ENCODE data around the gene SGSM2. TPM values are rescaled to one million over a fixed set of nuclear protein-coding genes. Genes with fewer than 3 reads are reported as not detected.
A peak's percentile ranks its signal among the peaks of the same experiment; 100 is the strongest.

The SGSM2 gene
- total and polyA plus RNA-seq, 2 of the 13 experiments (the other 11 are each of a cell fraction or from before 2014, with no cell fraction given) = 30.4 to 51.3 TPM

- TF ChIP-seq KLF16 (CRISPR knock-in tag; IDR thresholded peaks at IDR 0.05) (peak in 1 of 2 experiments; percentile 62; a peak in 1 of 4 replicates), ZGPAT (CRISPR knock-in tag; IDR thresholded peaks at IDR 0.05) (peak; percentile 34), ZNF235 (CRISPR knock-in tag; IDR thresholded peaks at IDR 0.05; ENCODE audit: borderline replicate concordance) (no peak), SRSF4 (IDR thresholded peaks at IDR 0.05; ENCODE audit: low read depth, low read length, poor library complexity, severe bottlenecking) (no peak), TBX2 (CRISPR knock-in tag; IDR thresholded peaks at IDR 0.05; ENCODE audit: borderline replicate concordance) (no peak), FOXA3 (CRISPR knock-in tag; IDR thresholded peaks at IDR 0.05) (0 out of 2 replicates have a peak, but pooled peaks have one; percentile 44), ZNF431 (CRISPR knock-in tag; IDR thresholded peaks at IDR 0.05; ENCODE audit: borderline replicate concordance, low read depth) (no peak), MTERF4 (CRISPR knock-in tag; IDR thresholded peaks at IDR 0.05) (no peak), MXI1 (IDR thresholded peaks at IDR 0.05; ENCODE audit: borderline replicate concordance, low read depth, low read length) (peak; percentile 91; the same call in 2 of the 3 replicates), ZNF780A (CRISPR knock-in tag; IDR thresholded peaks at IDR 0.05) (no peak; the same call in 1 of the 2 replicates), ELF3 (CRISPR knock-in tag; IDR thresholded peaks at IDR 0.05) (no peak), MLLT10 (CRISPR knock-in tag; IDR thresholded peaks at IDR 0.05) (no peak), TSC22D2 (CRISPR knock-in tag; IDR thresholded peaks at IDR 0.05; ENCODE audit: borderline replicate concordance) (no peak), RFX3 (CRISPR knock-in tag; IDR thresholded peaks at IDR 0.05) (no peak), MYNN (CRISPR knock-in tag; IDR thresholded peaks at IDR 0.05; ENCODE audit: low read depth) (no peak), TOPORS (CRISPR knock-in tag; IDR thresholded peaks at IDR 0.05) (peak; percentile 81; the same call in 1 of the 2 replicates), ZNF510 (CRISPR knock-in tag; IDR thresholded peaks at IDR 0.05; ENCODE audit: low read depth) (no peak), U2AF1 (optimal IDR thresholded peaks at IDR 0.05; ENCODE audit: low read depth, low read length) (peak; percentile 94), ZFP62 (CRISPR knock-in tag; IDR thresholded peaks at IDR 0.05) (no peak), KDM6A (CRISPR knock-in tag; IDR thresholded peaks at IDR 0.05; ENCODE audit: low read depth) (no peak)
- TF ChIP-seq, protein P1, sequence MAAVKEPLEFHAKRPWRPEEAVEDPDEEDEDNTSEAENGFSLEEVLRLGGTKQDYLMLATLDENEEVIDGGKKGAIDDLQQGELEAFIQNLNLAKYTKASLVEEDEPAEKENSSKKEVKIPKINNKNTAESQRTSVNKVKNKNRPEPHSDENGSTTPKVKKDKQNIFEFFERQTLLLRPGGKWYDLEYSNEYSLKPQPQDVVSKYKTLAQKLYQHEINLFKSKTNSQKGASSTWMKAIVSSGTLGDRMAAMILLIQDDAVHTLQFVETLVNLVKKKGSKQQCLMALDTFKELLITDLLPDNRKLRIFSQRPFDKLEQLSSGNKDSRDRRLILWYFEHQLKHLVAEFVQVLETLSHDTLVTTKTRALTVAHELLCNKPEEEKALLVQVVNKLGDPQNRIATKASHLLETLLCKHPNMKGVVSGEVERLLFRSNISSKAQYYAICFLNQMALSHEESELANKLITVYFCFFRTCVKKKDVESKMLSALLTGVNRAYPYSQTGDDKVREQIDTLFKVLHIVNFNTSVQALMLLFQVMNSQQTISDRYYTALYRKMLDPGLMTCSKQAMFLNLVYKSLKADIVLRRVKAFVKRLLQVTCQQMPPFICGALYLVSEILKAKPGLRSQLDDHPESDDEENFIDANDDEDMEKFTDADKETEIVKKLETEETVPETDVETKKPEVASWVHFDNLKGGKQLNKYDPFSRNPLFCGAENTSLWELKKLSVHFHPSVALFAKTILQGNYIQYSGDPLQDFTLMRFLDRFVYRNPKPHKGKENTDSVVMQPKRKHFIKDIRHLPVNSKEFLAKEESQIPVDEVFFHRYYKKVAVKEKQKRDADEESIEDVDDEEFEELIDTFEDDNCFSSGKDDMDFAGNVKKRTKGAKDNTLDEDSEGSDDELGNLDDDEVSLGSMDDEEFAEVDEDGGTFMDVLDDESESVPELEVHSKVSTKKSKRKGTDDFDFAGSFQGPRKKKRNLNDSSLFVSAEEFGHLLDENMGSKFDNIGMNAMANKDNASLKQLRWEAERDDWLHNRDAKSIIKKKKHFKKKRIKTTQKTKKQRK (IDR thresholded peaks at IDR 0.05; ENCODE audit: low read length) = no peak
These were observed 64.3 kb downstream of the SGSM2 start (continued) for GRCh38 chr17:2401426-2402221.

Data from HepG2 (cell line).